ENCODE measurements around the gene GFRA1. TPM values are rescaled to one million over a fixed set of nuclear protein-coding genes. Genes with fewer than 3 reads are reported as not detected.

Gene GFRA1
- total and polyA plus RNA-seq, 8 donors = 1.9 to 3.5 (median 2.8) TPM

GRCh38 chr10:116300542-116300941 lies 27.5 kb upstream of the GFRA1 start:
- H3K27ac ChIP-seq = no peak overlapping the region
- no peak for DNase-seq
- H3K9me3 ChIP-seq = no peaks in the 10 kb centered on the region
- no peak for ATAC-seq
- no peaks in the 10 kb centered on the region for H3K4me1 ChIP-seq
- no peak for TF ChIP-seq CTCF (IDR thresholded peaks at IDR 0.05)
- no peaks in the 10 kb centered on the region for H3K36me3 ChIP-seq
- no peak overlapping the region for H3K4me3 ChIP-seq
- H3K27me3 ChIP-seq = no peaks in the 10 kb centered on the region
- intact Hi-C loops (cut with DNase I) = no loop called here

GRCh38 chr10:116298586-116298985 lies 25.6 kb upstream of the GFRA1 start:
- Histone ChIP-seq H3K27me3 (no peaks in the 10 kb centered on the region), H3K4me1 (no peaks in the 10 kb centered on the region), H3K36me3 (no peaks in the 10 kb centered on the region), H3K9me3 (no peaks in the 10 kb centered on the region), H3K4me3 (no peak overlapping the region), H3K27ac (no peak overlapping the region)
- TF ChIP-seq CTCF (IDR thresholded peaks at IDR 0.05) = no peak
- intact Hi-C loops (cut with DNase I) = no loop called here
- DNase-seq (no peak), ATAC-seq (no peak)

- DNase-seq = no peak
- Histone ChIP-seq H3K27me3 (no peaks in the 10 kb centered on the region), H3K4me1 (no peaks in the 10 kb centered on the region), H3K4me3 (no peak overlapping the region), H3K27ac (no peak overlapping the region), H3K36me3 (no peaks in the 10 kb centered on the region), H3K9me3 (no peaks in the 10 kb centered on the region)
- no peak for TF ChIP-seq CTCF (IDR thresholded peaks at IDR 0.05)
- no peak for ATAC-seq
- intact Hi-C loops (cut with DNase I) = no loop called here
These were observed 23.3 kb upstream of the GFRA1 start for GRCh38 chr10:116296291-116296721.

GRCh38 chr10:116292493-116292892 lies 19.5 kb upstream of the GFRA1 start:
- no peak overlapping the region for H3K4me3 ChIP-seq
- H3K4me1 ChIP-seq = no peaks in the 10 kb centered on the region
- no peaks in the 10 kb centered on the region for H3K9me3 ChIP-seq
- H3K27me3 ChIP-seq = peaks cover 0 to 1% of the 10 kb centered on the region in 2 donors
- intact Hi-C loops (cut with DNase I) = no loop called here
- TF ChIP-seq CTCF (IDR thresholded peaks at IDR 0.05) = no peak
- no peak overlapping the region for H3K27ac ChIP-seq
- DNase-seq (no peak), ATAC-seq (no peak)
- H3K36me3 ChIP-seq = no peaks in the 10 kb centered on the region

GRCh38 chr10:116289652-116290051 lies 16.6 kb upstream of the GFRA1 start:
- Histone ChIP-seq H3K4me3 (no peak overlapping the region), H3K9me3 (no peaks in the 10 kb centered on the region), H3K36me3 (no peaks in the 10 kb centered on the region), H3K27ac (no peak overlapping the region), H3K4me1 (no peaks in the 10 kb centered on the region), H3K27me3 (peaks cover 0 to 13% of the 10 kb centered on the region in 2 donors)
- ATAC-seq (no peak), DNase-seq (no peak)
- intact Hi-C loops (cut with DNase I) = no loop called here
- no peak for TF ChIP-seq CTCF (IDR thresholded peaks at IDR 0.05)

All from left lung (tissue), 10 donors.